ENCODE data around the gene TRAPPC2L.

The TRAPPC2L gene

GRCh38 chr16:88907768-88908167, 50.8 kb downstream of the TRAPPC2L start:
- H3K4me3 ChIP-seq (ENCODE audit: control insufficient read depth, low read depth, low read length) = no peak overlapping the region
- DNase-seq (ENCODE audit: low read depth) = peak; percentile 41
- TF ChIP-seq CTCF (conservative IDR thresholded peaks at IDR 0.05; ENCODE audit: control insufficient read depth, insufficient read depth, low read depth, low read length) = no peak

GRCh38 chr16:88908307-88908706, 51.4 kb downstream of the TRAPPC2L start:
- no peak overlapping the region for H3K4me3 ChIP-seq (ENCODE audit: control insufficient read depth, low read depth, low read length)
- no peak for DNase-seq (ENCODE audit: low read depth)
- no peak for TF ChIP-seq CTCF (conservative IDR thresholded peaks at IDR 0.05; ENCODE audit: control insufficient read depth, insufficient read depth, low read depth, low read length)

- DNase-seq (ENCODE audit: low read depth) = no peak
- H3K4me3 ChIP-seq (ENCODE audit: control insufficient read depth, low read depth, low read length) = no peak overlapping the region
- no peak for TF ChIP-seq CTCF (conservative IDR thresholded peaks at IDR 0.05; ENCODE audit: control insufficient read depth, insufficient read depth, low read depth, low read length)
These were observed 52.7 kb downstream of the TRAPPC2L start for GRCh38 chr16:88909431-88910210.

GRCh38 chr16:88910284-88911135, 53.6 kb downstream of the TRAPPC2L start:
- TF ChIP-seq CTCF (conservative IDR thresholded peaks at IDR 0.05; ENCODE audit: control insufficient read depth, insufficient read depth, low read depth, low read length) = no peak
- no peak overlapping the region for H3K4me3 ChIP-seq (ENCODE audit: control insufficient read depth, low read depth, low read length)
- DNase-seq (ENCODE audit: low read depth) = no peak

GRCh38 chr16:88911136-88911945, 54.4 kb downstream of the TRAPPC2L start:
- no peak for TF ChIP-seq CTCF (conservative IDR thresholded peaks at IDR 0.05; ENCODE audit: control insufficient read depth, insufficient read depth, low read depth, low read length)
- H3K4me3 ChIP-seq (ENCODE audit: control insufficient read depth, low read depth, low read length) = no peak overlapping the region
- no peak for DNase-seq (ENCODE audit: low read depth)

- no peak overlapping the region for H3K4me3 ChIP-seq (ENCODE audit: control insufficient read depth, low read depth, low read length)
- no peak for DNase-seq (ENCODE audit: low read depth)
- TF ChIP-seq CTCF (conservative IDR thresholded peaks at IDR 0.05; ENCODE audit: control insufficient read depth, insufficient read depth, low read depth, low read length) = no peak
These were observed 55.0 kb downstream of the TRAPPC2L start for GRCh38 chr16:88911946-88912310.
